ENCODE results near the gene UBE2D3.

GRCh38 chr4:102791318-102791835 lies 36.0 kb downstream of the UBE2D3 start:
- TF ChIP-seq POLR2AphosphoS5 (IDR thresholded peaks at IDR 0.05) (peak in 1 of 3 donors; percentile 15), CTCF (IDR thresholded peaks at IDR 0.05) (no peak)
